GM21360 (cell line): ENCODE results near the gene TRIM72.
A peak's percentile ranks its signal among the peaks of the same experiment; 100 is the strongest.
"Not testable (repeated sequence)": the region's sequence is repeated elsewhere in the genome, so short reads cannot be mapped to it uniquely, and the experiment has no call there.

ENCODE experiments used
- ATAC-seq: cut with Tn5 transposase; IDR thresholded peaks from one replicate; pipeline ENCODE4 v1.9.1; 2021; ENCODE audit warnings: mild to moderate bottlenecking, moderate library complexity; ENCODE audit not compliant: unreplicated experiment

TRIM72 gene

GRCh38 chr16:31213877-31214707, at the start of gene TRIM72:
TSS of gene TRIM72 (plus strand) at chr16:31214119. CDS start at chr16:31214739, 620 bp downstream.
- no peak for ATAC-seq

GRCh38 chr16:31167315-31167714, 46.6 kb upstream of the TRIM72 start:
- no peak for ATAC-seq

DNA sequence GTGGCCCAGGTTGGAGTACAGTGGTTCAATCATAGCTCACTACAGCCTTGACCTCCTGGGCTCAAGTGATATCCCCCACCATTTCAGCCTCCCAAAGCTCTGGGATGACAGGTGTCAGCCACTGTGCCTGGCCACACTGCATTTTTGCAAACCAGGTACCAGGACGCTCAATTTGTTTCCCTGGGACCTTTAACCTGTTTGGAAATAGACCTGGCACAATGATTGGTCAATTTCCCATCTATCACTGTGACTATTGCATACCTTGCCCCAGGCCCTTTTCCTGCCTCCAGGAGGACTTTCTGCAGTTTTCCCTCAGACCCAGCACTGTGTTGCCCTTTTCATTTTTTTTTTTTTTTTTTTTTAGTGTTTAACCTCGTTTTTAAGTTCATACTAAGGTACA, 45.1 kb upstream of the TRIM72 start:
- no peak for ATAC-seq

- not testable (repeated sequence) for ATAC-seq
Measured at GRCh38 chr16:31170048-31170447, 43.9 kb upstream of the TRIM72 start.

- ATAC-seq = no peak
Measured at GRCh38 chr16:31177136-31177535, 36.8 kb upstream of the TRIM72 start.

DNA sequence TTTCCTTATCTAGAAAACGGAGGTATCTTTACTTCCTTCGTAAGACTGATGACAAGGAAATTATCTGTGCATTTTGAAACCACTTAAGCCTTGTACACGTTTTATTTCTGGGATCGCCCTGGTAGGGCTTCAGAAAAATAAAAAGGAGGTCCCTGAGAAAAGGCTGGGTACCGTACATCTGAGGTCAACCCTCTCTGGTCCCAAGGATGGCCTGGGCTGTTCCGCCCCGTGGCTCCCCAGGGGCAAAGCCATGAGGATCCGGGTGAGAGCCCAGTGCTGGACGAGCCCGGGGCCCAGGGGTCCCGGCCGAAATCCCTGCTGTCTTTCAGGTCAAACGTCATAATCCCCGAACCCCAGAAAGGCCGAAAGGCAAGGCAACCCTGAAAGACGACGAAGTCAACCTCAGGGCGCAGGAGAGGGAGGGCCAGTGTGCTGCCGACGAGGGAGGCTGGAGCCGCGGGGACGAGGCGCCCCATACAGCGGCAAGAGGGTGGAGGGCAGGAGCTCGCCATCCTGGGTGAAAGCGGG, 34.6 kb upstream of the TRIM72 start:
- ATAC-seq = no peak

DNA sequence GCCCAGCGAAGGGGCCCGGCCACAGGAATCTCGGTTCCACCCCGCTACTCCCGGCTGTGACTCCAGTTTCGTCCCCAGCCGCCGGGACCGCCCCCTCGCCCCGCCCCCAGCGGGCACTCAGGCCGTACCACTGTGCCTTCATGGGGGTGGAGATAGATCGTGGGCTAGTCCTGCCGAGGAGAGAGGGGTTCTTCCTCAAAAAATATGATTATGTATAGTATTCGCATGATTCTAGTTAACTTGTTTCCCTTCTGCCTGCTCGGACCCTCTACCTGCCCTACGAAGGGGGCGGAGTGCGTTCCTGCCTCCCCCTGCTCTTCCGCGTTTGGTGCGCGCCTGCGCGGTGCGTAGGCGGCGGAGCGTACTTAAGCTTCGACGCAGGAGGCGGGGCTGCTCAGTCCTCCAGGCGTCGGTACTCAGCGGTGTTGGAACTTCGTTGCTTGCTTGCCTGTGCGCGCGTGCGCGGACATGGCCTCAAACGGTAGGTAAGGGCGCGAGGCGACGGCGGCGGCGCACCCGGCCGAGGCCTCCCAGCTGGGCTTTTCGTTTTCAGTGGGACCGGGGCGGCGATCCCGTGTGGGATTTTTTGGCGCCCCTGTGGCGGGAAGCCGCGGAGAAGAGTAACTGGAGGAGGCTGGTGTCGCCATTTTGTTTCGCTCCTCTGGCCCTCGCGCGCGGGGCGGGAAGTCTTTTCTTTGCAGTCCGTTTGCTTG, 34.0 kb upstream of the TRIM72 start, which contains the start of gene FUS:
Gene FUS, plus strand, starts transcription at position 393 of the 713 bp plus-strand sequence. Its CDS starts 76 bp downstream, at position 469.
- peak; percentile 55 for ATAC-seq

- no peak for ATAC-seq
Measured at GRCh38 chr16:31181102-31181830, 32.7 kb upstream of the TRIM72 start.

GRCh38 chr16:31182391-31182790, 31.5 kb upstream of the TRIM72 start:
- no peak for ATAC-seq

DNA sequence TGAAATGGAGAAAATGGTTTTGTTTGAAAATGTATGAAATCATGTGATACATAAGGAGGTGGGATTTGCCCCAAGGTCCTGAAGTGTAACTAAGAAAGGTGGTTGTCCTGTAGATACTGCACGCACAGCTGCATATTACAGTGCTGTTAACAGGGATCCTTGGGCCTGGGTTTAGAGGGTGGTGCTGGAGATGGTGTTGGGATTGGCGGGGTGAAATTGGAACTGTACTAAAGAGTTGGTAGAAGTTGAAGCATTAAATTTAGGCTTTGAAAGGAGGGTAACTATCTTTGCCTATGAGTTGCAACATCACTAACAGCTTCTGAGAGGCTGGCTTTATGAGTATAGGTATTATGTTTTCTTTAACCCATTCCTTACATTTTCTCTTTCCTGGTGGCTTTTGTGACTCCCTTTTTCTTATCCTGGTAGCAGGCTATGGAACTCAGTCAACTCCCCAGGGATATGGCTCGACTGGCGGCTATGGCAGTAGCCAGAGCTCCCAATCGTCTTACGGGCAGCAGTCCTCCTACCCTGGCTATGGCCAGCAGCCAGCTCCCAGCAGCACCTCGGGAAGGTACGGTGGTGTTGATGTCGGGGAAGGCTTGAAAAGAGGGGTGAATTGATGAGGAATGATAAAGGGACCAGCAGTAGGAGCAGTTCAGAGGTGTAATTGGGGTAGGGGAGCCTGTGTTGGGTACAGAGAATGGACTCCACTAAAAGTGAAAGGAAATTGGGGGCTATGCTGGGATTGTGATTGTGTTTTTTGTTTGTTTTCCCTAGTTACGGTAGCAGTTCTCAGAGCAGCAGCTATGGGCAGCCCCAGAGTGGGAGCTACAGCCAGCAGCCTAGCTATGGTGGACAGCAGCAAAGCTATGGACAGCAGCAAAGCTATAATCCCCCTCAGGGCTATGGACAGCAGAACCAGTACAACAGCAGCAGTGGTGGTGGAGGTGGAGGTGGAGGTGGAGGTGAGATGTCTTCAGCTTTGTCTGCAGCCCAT, 30.2 kb upstream of the TRIM72 start:
- ATAC-seq = no peak

- ATAC-seq = no peak
Measured at GRCh38 chr16:31184888-31185287, 29.0 kb upstream of the TRIM72 start.

GRCh38 chr16:31185339-31185738, 28.6 kb upstream of the TRIM72 start:
- ATAC-seq = no peak

GRCh38 chr16:31186176-31186575, 27.7 kb upstream of the TRIM72 start:
- ATAC-seq = no peak

DNA sequence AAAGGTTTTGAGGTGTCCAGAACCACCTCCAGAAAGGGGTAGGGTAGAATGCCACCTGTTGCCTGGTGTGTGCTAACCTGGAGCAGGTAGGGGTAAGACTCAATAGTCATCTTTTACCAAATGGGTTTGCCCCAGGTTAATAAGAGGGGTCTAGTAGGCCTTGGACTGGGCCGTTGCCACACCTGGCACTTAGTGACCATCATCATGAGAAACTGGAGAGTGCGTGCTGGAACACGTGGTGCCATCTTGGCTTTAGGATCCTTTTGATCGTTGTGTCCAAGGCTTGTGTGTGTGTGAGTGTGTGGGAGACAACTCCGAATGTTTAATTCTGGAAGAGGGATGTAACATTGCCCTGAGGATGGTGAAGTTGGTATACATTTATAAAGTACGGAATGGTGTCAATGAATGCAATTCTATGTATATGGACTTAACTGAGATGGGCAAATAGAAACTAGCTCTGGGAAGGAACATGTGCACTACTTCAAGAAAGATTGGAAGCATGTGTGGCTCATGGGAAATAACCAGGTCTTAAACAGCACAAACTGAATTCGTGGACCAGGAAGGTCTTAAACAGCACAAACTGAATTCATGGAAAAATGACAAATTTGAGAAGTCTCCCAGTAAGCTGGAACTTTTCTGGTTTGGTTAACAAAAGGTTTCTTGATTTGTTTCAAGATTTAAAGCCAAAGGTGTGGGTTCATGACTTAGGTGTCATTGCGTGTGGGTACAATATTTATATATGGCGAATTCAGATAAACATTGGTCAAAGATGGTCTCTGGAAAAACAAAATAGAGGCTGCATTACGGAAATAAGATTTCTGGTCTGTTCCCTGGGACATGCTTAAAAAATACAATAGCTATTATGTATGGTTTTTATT, 26.8 kb upstream of the TRIM72 start:
- ATAC-seq = no peak

DNA sequence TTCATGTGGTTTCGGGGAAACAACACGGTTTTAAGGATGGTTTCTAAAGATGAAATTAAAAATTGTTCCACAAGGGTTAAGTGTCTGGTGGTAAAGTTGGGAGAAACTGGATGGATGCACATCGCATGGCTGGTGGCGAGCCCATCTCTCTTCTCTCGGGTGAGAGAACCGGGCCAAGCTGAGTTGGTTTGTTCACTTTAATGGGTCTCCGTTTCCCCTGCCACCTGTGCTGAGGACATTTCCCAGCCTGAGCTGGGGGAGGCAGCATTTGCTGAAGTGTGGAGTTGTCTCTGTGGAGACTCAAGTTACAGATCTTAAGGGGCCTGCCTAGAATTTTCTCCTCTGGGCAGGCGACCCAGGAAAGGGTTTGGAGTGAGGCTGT, 26.1 kb upstream of the TRIM72 start:
- no peak for ATAC-seq

DNA sequence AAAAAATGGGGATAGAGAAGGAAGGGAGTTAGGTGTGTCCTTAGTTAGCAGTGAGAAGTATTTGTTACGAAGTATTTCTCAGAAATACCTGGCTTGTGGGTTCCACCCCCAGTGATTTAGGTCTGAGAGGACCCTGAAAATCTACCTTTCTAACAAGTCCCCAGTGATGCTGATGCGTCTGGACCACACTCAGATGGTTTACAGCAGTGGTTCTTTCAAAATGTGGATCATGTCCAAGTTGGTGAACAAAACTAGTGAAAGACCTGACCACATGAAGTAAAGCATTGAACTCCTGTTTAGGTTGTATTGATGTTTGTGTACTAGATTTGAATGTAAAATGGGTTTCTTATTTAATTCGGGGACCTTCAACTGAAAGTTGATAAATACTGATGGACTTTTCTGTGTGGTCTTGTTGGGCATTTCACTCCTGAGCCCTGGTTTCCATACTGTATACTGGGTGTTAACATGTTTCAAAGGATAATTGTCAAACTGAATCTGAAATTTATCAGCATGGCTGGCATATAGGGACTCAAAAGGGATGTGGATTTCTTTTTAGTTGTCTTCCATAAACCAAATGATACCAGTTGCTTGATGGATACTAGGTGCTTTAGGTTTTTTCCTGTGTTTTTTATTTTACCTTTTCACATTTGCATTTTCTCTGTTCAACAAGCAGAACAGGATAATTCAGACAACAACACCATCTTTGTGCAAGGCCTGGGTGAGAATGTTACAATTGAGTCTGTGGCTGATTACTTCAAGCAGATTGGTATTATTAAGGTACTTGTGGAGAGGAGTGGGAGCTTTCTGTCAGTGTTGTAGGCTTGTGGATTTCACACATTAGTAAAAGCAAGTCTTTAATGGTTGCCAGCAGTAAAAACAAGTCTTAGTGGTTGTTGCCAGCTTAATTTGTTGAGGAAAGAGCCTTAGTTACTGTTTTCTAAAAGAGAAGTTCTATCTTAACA, 25.2 kb upstream of the TRIM72 start:
- no peak for ATAC-seq

DNA sequence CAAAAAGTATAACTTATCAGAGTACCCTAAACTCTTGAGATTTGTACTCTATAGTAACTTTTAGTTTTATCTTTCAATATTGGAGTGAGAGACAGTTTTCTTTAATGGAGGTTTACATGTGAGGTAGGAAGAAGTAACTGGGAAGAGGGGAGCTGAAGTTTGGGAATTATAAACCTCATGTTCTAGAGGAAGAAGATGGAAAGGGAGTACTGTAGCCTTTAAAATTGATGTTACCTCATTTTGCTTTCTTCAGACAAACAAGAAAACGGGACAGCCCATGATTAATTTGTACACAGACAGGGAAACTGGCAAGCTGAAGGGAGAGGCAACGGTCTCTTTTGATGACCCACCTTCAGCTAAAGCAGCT, 24.5 kb upstream of the TRIM72 start:
- ATAC-seq = no peak

- ATAC-seq = no peak
Measured at GRCh38 chr16:31190061-31190460, 23.9 kb upstream of the TRIM72 start.
